ENCODE measurements around the gene TNFRSF19.

DNA sequence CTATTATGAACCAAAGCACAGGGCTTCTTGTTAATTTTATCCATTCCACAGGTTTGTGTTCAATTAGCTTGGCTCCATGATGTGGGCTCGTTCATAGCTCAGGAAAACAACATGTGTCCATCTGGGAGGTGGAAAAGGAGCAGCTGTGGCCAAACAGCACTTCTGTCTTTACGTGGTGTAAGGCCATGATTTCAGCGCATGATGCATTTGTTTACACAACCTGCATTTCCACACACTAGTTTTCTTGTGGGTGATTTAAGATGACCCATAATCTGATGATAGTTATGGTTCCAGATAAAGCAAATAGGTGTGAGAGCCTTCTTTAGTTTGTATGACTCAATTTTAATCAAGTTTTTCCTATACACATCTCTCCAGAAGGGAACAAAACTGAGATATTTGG, 101.7 kb downstream of the TNFRSF19 start:
- TF ChIP-seq RCOR1 (IDR thresholded peaks at IDR 0.05; ENCODE audit: insufficient replicate concordance, low read length) (no peak), POLR2A (IDR thresholded peaks at IDR 0.05; ENCODE audit: low read depth, low read length) (no peak), SMC3 (IDR thresholded peaks at IDR 0.05; ENCODE audit: low read depth, low read length) (0 out of 2 replicates have a peak, but pooled peaks have one; percentile 8), MXI1 (IDR thresholded peaks at IDR 0.05; ENCODE audit: borderline replicate concordance, low read depth, low read length) (no peak), FOS (IDR thresholded peaks at IDR 0.05; ENCODE audit: low read depth, low read length) (peak; percentile 68), BHLHE40 (IDR thresholded peaks at IDR 0.05; ENCODE audit: low read depth, low read length) (peak; percentile 58; the same call in 1 of the 2 replicates), RFX5 (IDR thresholded peaks at IDR 0.05; ENCODE audit: low read depth, low read length) (no peak), CEBPB (IDR thresholded peaks at IDR 0.05; ENCODE audit: low read depth, low read length) (peak; percentile 88), RAD21 (IDR thresholded peaks at IDR 0.05; ENCODE audit: low read length) (no peak)
- TF ChIP-seq, protein P1, sequence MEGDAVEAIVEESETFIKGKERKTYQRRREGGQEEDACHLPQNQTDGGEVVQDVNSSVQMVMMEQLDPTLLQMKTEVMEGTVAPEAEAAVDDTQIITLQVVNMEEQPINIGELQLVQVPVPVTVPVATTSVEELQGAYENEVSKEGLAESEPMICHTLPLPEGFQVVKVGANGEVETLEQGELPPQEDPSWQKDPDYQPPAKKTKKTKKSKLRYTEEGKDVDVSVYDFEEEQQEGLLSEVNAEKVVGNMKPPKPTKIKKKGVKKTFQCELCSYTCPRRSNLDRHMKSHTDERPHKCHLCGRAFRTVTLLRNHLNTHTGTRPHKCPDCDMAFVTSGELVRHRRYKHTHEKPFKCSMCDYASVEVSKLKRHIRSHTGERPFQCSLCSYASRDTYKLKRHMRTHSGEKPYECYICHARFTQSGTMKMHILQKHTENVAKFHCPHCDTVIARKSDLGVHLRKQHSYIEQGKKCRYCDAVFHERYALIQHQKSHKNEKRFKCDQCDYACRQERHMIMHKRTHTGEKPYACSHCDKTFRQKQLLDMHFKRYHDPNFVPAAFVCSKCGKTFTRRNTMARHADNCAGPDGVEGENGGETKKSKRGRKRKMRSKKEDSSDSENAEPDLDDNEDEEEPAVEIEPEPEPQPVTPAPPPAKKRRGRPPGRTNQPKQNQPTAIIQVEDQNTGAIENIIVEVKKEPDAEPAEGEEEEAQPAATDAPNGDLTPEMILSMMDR (conservative IDR thresholded peaks at IDR 0.05; ENCODE audit: low read depth, low read length) = no peak
- TF ChIP-seq, protein P2, sequence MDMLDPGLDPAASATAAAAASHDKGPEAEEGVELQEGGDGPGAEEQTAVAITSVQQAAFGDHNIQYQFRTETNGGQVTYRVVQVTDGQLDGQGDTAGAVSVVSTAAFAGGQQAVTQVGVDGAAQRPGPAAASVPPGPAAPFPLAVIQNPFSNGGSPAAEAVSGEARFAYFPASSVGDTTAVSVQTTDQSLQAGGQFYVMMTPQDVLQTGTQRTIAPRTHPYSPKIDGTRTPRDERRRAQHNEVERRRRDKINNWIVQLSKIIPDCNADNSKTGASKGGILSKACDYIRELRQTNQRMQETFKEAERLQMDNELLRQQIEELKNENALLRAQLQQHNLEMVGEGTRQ (IDR thresholded peaks at IDR 0.05; ENCODE audit: low read depth, low read length) = no peak

Measured in IMR-90 (cell line).